ENCODE data around the gene ZNF354C.

DNA sequence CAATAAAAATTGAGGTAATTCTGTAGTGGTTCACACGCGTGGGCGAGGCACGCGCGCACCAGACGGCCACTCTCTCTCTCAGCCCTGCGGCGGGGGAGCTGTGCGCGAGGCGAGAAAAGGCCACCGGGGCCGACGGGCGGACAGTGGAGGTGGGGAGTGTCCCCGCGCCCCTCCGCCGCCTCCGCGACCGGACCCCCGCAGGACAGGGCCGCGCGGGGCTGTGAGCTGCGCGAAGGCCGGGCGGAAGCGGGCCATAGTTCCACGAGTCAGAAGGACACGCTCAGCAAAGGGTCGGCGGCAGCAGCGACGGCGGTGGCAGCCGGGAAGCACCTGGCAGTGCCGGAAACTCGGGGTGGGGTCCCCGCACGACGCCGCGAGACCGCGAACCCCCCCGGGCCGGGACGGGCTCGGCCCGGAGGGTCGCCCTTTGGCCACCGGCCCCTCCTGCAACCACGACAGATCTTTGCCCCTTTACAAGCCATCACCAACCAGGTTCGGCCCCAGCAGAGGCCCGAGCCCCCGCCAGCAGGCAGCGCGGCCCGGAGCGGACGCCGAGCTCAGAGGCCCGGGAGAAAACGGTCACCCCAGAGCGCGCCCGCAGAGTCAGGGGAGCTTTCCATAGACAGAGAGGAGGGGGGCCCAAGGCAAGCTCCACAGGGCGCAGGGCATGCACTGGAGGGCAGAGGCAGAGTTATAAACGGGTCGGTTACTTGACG, 60.9 kb downstream of the ZNF354C start:
- TF ChIP-seq HCFC1 (IDR thresholded peaks at IDR 0.05; ENCODE audit: low read depth, low read length) (no peak), ZNF431 (CRISPR knock-in tag; IDR thresholded peaks at IDR 0.05) (no peak), POLR2A (conservative IDR thresholded peaks at IDR 0.05) (no peak), E2F4 (CRISPR knock-in tag; IDR thresholded peaks at IDR 0.05; ENCODE audit: low read depth) (no peak), JUNB (CRISPR knock-in tag; conservative IDR thresholded peaks at IDR 0.05) (no peak), DNMT1 (IDR thresholded peaks at IDR 0.05) (no peak), MTA1 (IDR thresholded peaks at IDR 0.05; ENCODE audit: borderline replicate concordance) (no peak)
- TF ChIP-seq, protein P1, sequence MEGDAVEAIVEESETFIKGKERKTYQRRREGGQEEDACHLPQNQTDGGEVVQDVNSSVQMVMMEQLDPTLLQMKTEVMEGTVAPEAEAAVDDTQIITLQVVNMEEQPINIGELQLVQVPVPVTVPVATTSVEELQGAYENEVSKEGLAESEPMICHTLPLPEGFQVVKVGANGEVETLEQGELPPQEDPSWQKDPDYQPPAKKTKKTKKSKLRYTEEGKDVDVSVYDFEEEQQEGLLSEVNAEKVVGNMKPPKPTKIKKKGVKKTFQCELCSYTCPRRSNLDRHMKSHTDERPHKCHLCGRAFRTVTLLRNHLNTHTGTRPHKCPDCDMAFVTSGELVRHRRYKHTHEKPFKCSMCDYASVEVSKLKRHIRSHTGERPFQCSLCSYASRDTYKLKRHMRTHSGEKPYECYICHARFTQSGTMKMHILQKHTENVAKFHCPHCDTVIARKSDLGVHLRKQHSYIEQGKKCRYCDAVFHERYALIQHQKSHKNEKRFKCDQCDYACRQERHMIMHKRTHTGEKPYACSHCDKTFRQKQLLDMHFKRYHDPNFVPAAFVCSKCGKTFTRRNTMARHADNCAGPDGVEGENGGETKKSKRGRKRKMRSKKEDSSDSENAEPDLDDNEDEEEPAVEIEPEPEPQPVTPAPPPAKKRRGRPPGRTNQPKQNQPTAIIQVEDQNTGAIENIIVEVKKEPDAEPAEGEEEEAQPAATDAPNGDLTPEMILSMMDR (IDR thresholded peaks at IDR 0.05 in 2 of 3, conservative IDR thresholded peaks at IDR 0.05 in 1 of 3; ENCODE audit: insufficient read depth in 2 of 3, low read depth in 1 of 3, low read length in 3 of 3), result no peak
